HCT116 (cell line): ENCODE results near the gene HEMK1. TPM values are rescaled to one million over a fixed set of nuclear protein-coding genes. Genes with fewer than 3 reads are reported as not detected.

Source experiments
- ATAC-seq: fragments of 200-7000 bp; cut with Tn5 transposase; 2 replicates; pipeline ENCODE4 v1.9.1; 2020; ENCODE audit warnings: mild to moderate bottlenecking, moderate library complexity
- BruUV-seq: library from RNA; stranded (reverse); fragments of 400-500 nt; replicated peaks from 2 replicates; lab custom pipeline; 2021; lab: Mats Ljungman, UMichigan
- CTCF ChIA-PET: fragments of 300-600 bp; sonication (Branson Sonifier 250); formaldehyde crosslinking; loops from one replicate; lab custom pipeline; 2021; ENCODE audit warnings: antibody characterized with exemption; lab: Charles Lee
- POLR2A ChIA-PET: fragments of 300-600, 350-600 bp; sonication (Branson Sonifier 250); formaldehyde crosslinking; loops from one replicate; lab custom pipeline; 2021; ENCODE audit warnings: antibody characterized with exemption; lab: Charles Lee
- RAD21 ChIA-PET, 2 experiments: fragments of 300-600 bp; sonication (Branson Sonifier 250); formaldehyde crosslinking; loops; one replicate each; lab custom pipeline; 2023; ENCODE audit warnings: low total read pairs in 2 of 2; ENCODE audit not compliant: uncharacterized antibody in 2 of 2, unreplicated experiment in 2 of 2, low non-redundant PET in 1 of 2; lab: Charles Lee
- DNase-seq: peaks from one replicate; pipeline ENCODE4 v3.0.0-alpha.2; 2010; ENCODE audit warnings: low read depth, low spot score
- H2AFZ ChIP-seq: fragments of 200-600 bp; shearing (Covaris generic), sonication (generic); 2 replicates; pipeline ENCODE4 v1.6.1; 2017; ENCODE audit warnings: low read depth, mixed run types, mixed read lengths, antibody characterized with exemption, low read length; ENCODE audit not compliant: poor library complexity, severe bottlenecking
- H3K27ac ChIP-seq: 2 replicates; pipeline ENCODE4 v1.5.1; 2012; ENCODE audit warnings: low read depth, low read length
- H3K27me3 ChIP-seq: fragments of 200-600 bp; sonication (generic); 2 replicates; pipeline ENCODE4 v1.6.1; 2016; ENCODE audit warnings: mixed run types, low read length, mixed read lengths; ENCODE audit not compliant: insufficient read depth
- H3K36me3 ChIP-seq, 2 experiments: fragments of 200-500 bp in 1 of 2; fragments of 200-600 bp in 1 of 2; sonication (Bioruptor generic) in 1 of 2; sonication (generic) in 1 of 2; 2 replicates each; pipeline versions ENCODE4 v1.5.1 to v1.6.1; 2014 to 2016; ENCODE audit warnings: low read length in 2 of 2, inconsistent platforms in 1 of 2, mixed read lengths in 1 of 2, mixed run types in 1 of 2; ENCODE audit not compliant: insufficient read depth in 2 of 2, control insufficient read depth in 1 of 2
- H3K4me1 ChIP-seq, 2 experiments: fragments of 200-600 bp in 1 of 2; sonication (generic) in 1 of 2; 2 replicates each; pipeline versions ENCODE4 v1.5.1 to v1.6.1; 2012 to 2017; ENCODE audit warnings: low read length in 2 of 2, inconsistent platforms in 1 of 2, mild to moderate bottlenecking in 1 of 2, mixed read lengths in 1 of 2, mixed run types in 1 of 2, moderate library complexity in 1 of 2; ENCODE audit not compliant: insufficient read depth in 2 of 2, control insufficient read depth in 1 of 2
- H3K4me2 ChIP-seq: fragments of 200-600 bp; sonication (generic); 2 replicates; pipeline ENCODE4 v1.6.1; 2017; ENCODE audit warnings: mixed run types, low read length, mixed read lengths
- H3K4me3 ChIP-seq, 2 experiments: fragments of 200-600 bp in 1 of 2; sonication (generic) in 1 of 2; replicated peaks in 1 of 2; 2 replicates each; pipeline ENCODE4 v1.5.1; 2011 to 2016; ENCODE audit warnings: low read length in 2 of 2, control low read depth in 1 of 2, low read depth in 1 of 2, mild to moderate bottlenecking in 1 of 2, mixed read lengths in 1 of 2, mixed run types in 1 of 2
- H3K79me2 ChIP-seq: fragments of 200-600 bp; sonication (generic); 2 replicates; pipeline ENCODE4 v1.6.1; 2017; ENCODE audit warnings: mild to moderate bottlenecking, mixed run types, low read length, moderate library complexity, mixed read lengths; ENCODE audit not compliant: insufficient read depth
- H3K9ac ChIP-seq: fragments of 200-600 bp; sonication (generic); 2 replicates; pipeline ENCODE4 v1.6.1; 2016; ENCODE audit warnings: low read length, mixed read lengths
- H3K9me2 ChIP-seq: fragments of 200-600 bp; sonication (generic), shearing (Covaris generic); 2 replicates; pipeline ENCODE4 v1.6.1; 2017; ENCODE audit warnings: mixed run types, mild to moderate bottlenecking, moderate library complexity; ENCODE audit not compliant: insufficient read depth
- H3K9me3 ChIP-seq, 2 experiments: fragments of 200-500 bp in 1 of 2; fragments of 200-600 bp in 1 of 2; sonication (Bioruptor generic) in 1 of 2; sonication (generic) in 1 of 2; 2 replicates each; pipeline ENCODE4 v1.6.1; 2014 to 2017; ENCODE audit warnings: low read length in 2 of 2, mixed read lengths in 2 of 2, inconsistent platforms in 1 of 2, low read depth in 1 of 2, mild to moderate bottlenecking in 1 of 2, mixed run types in 1 of 2, moderate library complexity in 1 of 2; ENCODE audit not compliant: control insufficient read depth in 1 of 2, insufficient read depth in 1 of 2
- H4K20me1 ChIP-seq: fragments of 200-600 bp; sonication (generic), shearing (Covaris generic); 2 replicates; pipeline ENCODE4 v1.6.1; 2017; ENCODE audit warnings: mixed run types, mild to moderate bottlenecking, moderate library complexity; ENCODE audit not compliant: insufficient read depth
- ATF3 ChIP-seq: IDR thresholded peaks from 2 replicates; pipeline ENCODE4 v1.6.1; 2012
- CBX3 ChIP-seq: IDR thresholded peaks from 2 replicates; pipeline ENCODE4 v1.6.1; 2012; ENCODE audit warnings: low read depth
- CEBPB ChIP-seq: IDR thresholded peaks from 2 replicates; pipeline ENCODE4 v1.6.1; 2012; ENCODE audit warnings: low read depth
- EZH2 ChIP-seq: fragments of 200-600 bp; sonication (generic); IDR thresholded peaks from 2 replicates; pipeline ENCODE4 v1.6.1; 2017; ENCODE audit warnings: antibody characterized with exemption, mixed run types
- FOSL1 ChIP-seq: IDR thresholded peaks from 2 replicates; pipeline ENCODE4 v1.6.1; 2012; ENCODE audit warnings: low read depth
- POLR2AphosphoS5 ChIP-seq: IDR thresholded peaks from 2 replicates; pipeline ENCODE4 v1.6.1; 2011; ENCODE audit warnings: mild to moderate bottlenecking, low read depth, low read length, moderate library complexity
- RAD21 ChIP-seq: IDR thresholded peaks from 2 replicates; pipeline ENCODE4 v1.6.1; 2012; ENCODE audit warnings: low read depth, mild to moderate bottlenecking
- REST ChIP-seq: IDR thresholded peaks from 2 replicates; pipeline ENCODE4 v1.6.1; 2012; ENCODE audit warnings: low read depth
- TCF7L2 ChIP-seq: IDR thresholded peaks from 2 replicates; pipeline ENCODE4 v1.7.0; 2011; ENCODE audit warnings: borderline replicate concordance, inconsistent platforms; ENCODE audit not compliant: insufficient read depth, insufficient read length; ENCODE audit errors: extremely low read depth
- YY1 ChIP-seq: IDR thresholded peaks from 2 replicates; pipeline ENCODE4 v1.6.1; 2011; ENCODE audit warnings: low read length, low read depth, moderate library complexity, mild to moderate bottlenecking; ENCODE audit not compliant: insufficient replicate concordance; ENCODE audit errors: extremely low read depth
- ZFX ChIP-seq: fragments of 450-650 bp; IDR thresholded peaks from 2 replicates; pipeline ENCODE4 v1.6.1; 2017
- intact Hi-C: fragments of 100-400 bp; cut with micrococcal nuclease; formaldehyde crosslinking; loops from 2 replicates; pipeline ENCODE4 v1.10.0; 2022
- total RNA-seq: library from RNA; stranded (reverse); gene quantifications from one replicate; pipeline ENCODE4 v1.2.1, GENCODE V29; 2021; ENCODE audit not compliant: unreplicated experiment

HEMK1 gene
- total RNA-seq, 1 experiment from 2014 or later, result 20.5 TPM

DNA sequence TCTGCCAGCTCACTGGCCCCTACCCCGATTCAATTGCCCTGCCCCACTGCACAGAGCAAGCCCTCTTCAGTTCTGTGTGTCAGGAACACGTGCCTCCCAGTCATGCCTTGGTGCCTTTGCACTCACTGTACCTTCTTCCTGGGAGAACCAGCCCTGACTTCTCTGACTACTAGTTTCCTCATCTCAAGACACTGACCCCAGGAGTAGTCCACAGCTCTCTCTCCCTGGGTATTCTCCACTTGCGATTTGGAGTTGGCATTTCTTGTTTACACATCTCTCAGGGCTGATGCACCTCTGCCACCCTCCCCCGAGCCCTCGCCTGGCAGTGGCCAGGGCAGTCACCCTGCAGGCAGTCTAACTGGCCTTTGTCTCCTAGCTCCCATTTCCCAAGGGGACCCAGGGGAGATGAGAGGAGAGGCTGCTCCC, 36.6 kb downstream of the HEMK1 start:
- TF ChIP-seq TCF7L2 (no peak), EZH2 (no peak), FOSL1 (no peak), RAD21 (no peak), ZFX (no peak), CBX3 (no peak), POLR2AphosphoS5 (no peak), CEBPB (no peak), REST (no peak), ATF3 (no peak), YY1 (no peak)
- no peak overlapping the region for H3K4me3 ChIP-seq
- DNase-seq (no peak), ATAC-seq (no peak)
- no peaks in the 10 kb centered on the region for H3K27me3 ChIP-seq
- H3K79me2 ChIP-seq, result no peaks in the 10 kb centered on the region; the same call in 1 of the 2 replicates
- H3K27ac ChIP-seq, result no peak overlapping the region
- no peak overlapping the region for H3K4me2 ChIP-seq
- H3K9me2 ChIP-seq, result no peaks in the 10 kb centered on the region
- no peaks in the 10 kb centered on the region for H3K9me3 ChIP-seq
- ChIA-PET CTCF (no interaction called here), RAD21 (no interaction called here), POLR2A (no interaction called here)
- H2AFZ ChIP-seq, result no peak overlapping the region
- no peaks in the 10 kb centered on the region for H4K20me1 ChIP-seq
- 0 out of 4 replicates have a peak, but pooled peaks cover 0 to 5% of the 10 kb centered on the region in 2 experiments for H3K36me3 ChIP-seq
- H3K9ac ChIP-seq, result no peak overlapping the region
- peaks cover 28 to 34% of the 10 kb centered on the region in 2 experiments for H3K4me1 ChIP-seq
- intact Hi-C loops, result no loop called here
- no TSS peak for BruUV-seq
